Ishikawa (cell line): ENCODE measurements around the gene ATMIN.

Source experiments
- CREB1 ChIP-seq: IDR thresholded peaks from 2 replicates; pipeline ENCODE4 v1.6.1; 2012; ENCODE audit warnings: low read depth
- EGR1 ChIP-seq: IDR thresholded peaks from 2 replicates; pipeline ENCODE4 v1.6.1; 2012
- EP300 ChIP-seq: IDR thresholded peaks from 2 replicates; pipeline ENCODE4 v1.6.1; 2012; ENCODE audit warnings: borderline replicate concordance
- MAX ChIP-seq: IDR thresholded peaks from 2 replicates; pipeline ENCODE4 v1.6.1; 2012
- RAD21 ChIP-seq: IDR thresholded peaks from 2 replicates; pipeline ENCODE4 v1.6.1; 2012; ENCODE audit warnings: low read depth
- TAF1 ChIP-seq: IDR thresholded peaks from 2 replicates; pipeline ENCODE4 v1.6.1; 2012; ENCODE audit warnings: low read depth, mild to moderate bottlenecking
- TCF12 ChIP-seq: IDR thresholded peaks from 2 replicates; pipeline ENCODE4 v1.6.1; 2012; ENCODE audit warnings: low read depth
- TEAD4 ChIP-seq: IDR thresholded peaks from 2 replicates; pipeline ENCODE4 v1.6.1; 2012
- YY1 ChIP-seq: IDR thresholded peaks from 2 replicates; pipeline ENCODE4 v1.6.1; 2012; ENCODE audit warnings: low read depth
- ZBTB7A ChIP-seq: IDR thresholded peaks from 2 replicates; pipeline ENCODE4 v1.6.1; 2012; ENCODE audit warnings: low read depth
- TF ChIP-seq, protein P1 (sequence below): IDR thresholded peaks from 2 replicates; pipeline ENCODE4 v1.6.1; 2012
- TF ChIP-seq, protein P2 (sequence below): IDR thresholded peaks from 2 replicates; pipeline ENCODE4 v1.6.1; 2012; ENCODE audit warnings: low read depth, mild to moderate bottlenecking

ATMIN gene

GRCh38 chr16:81095953-81096714 lies 60.5 kb downstream of the ATMIN start, which contains the start of gene GCSH:
GCSH (minus strand) TSS chr16:81096395; CDS start chr16:81096278, 117 bp downstream.
- TF ChIP-seq TAF1 (peak; percentile 46), EP300 (no peak), TEAD4 (no peak), MAX (peak; percentile 83; the same call in 1 of the 2 replicates), EGR1 (peak; percentile 66), YY1 (peak; percentile 71), ZBTB7A (0 out of 2 replicates have a peak, but pooled peaks have one; percentile 67), TCF12 (peak; percentile 16; the same call in 1 of the 2 replicates), RAD21 (no peak), CREB1 (no peak)
- TF ChIP-seq, protein P1, sequence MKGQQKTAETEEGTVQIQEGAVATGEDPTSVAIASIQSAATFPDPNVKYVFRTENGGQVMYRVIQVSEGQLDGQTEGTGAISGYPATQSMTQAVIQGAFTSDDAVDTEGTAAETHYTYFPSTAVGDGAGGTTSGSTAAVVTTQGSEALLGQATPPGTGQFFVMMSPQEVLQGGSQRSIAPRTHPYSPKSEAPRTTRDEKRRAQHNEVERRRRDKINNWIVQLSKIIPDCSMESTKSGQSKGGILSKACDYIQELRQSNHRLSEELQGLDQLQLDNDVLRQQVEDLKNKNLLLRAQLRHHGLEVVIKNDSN: peak; percentile 79

DNA sequence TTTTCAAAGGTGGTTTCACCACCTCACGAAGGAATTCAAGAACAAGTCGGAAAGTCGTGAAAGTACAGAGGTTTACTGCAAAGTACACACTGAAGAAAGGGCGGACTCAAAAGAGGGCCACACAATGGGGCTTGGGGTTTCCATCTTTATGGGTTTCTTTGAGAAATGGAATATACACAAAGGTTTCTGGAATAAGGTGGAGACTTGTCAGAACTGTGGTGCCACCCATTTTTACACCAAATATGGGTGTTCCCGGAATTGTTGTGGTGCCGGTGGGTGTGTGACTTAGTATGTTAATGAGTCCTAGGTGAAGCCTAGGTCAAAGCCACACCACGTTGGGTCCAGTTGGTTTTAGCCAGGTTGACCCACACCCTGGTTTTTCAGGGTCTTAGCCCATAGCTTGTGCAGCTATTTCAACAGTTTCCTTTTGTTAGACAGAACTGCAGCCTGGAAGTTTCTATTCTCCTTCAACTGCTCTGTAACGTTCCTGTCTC lies 61.1 kb downstream of the ATMIN start:
- TF ChIP-seq, protein P1: no peak
- TF ChIP-seq MAX (peak; percentile 66), TCF12 (no peak)
- TF ChIP-seq, protein P2, sequence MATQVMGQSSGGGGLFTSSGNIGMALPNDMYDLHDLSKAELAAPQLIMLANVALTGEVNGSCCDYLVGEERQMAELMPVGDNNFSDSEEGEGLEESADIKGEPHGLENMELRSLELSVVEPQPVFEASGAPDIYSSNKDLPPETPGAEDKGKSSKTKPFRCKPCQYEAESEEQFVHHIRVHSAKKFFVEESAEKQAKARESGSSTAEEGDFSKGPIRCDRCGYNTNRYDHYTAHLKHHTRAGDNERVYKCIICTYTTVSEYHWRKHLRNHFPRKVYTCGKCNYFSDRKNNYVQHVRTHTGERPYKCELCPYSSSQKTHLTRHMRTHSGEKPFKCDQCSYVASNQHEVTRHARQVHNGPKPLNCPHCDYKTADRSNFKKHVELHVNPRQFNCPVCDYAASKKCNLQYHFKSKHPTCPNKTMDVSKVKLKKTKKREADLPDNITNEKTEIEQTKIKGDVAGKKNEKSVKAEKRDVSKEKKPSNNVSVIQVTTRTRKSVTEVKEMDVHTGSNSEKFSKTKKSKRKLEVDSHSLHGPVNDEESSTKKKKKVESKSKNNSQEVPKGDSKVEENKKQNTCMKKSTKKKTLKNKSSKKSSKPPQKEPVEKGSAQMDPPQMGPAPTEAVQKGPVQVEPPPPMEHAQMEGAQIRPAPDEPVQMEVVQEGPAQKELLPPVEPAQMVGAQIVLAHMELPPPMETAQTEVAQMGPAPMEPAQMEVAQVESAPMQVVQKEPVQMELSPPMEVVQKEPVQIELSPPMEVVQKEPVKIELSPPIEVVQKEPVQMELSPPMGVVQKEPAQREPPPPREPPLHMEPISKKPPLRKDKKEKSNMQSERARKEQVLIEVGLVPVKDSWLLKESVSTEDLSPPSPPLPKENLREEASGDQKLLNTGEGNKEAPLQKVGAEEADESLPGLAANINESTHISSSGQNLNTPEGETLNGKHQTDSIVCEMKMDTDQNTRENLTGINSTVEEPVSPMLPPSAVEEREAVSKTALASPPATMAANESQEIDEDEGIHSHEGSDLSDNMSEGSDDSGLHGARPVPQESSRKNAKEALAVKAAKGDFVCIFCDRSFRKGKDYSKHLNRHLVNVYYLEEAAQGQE: no peak
